WTC11 (cell line): Measurements from ENCODE around the gene XPO6. TPM values are rescaled to one million over a fixed set of nuclear protein-coding genes. Genes with fewer than 3 reads are reported as not detected.
A peak's percentile ranks its signal among the peaks of the same experiment; 100 is the strongest.

Source experiments
- ATAC-seq: fragments of 200-7000 bp; cut with Tn5 transposase; 2 replicates; pipeline ENCODE4 v1.10.0; 2021; ENCODE audit warnings: mild to moderate bottlenecking, moderate library complexity
- CTCF ChIA-PET: fragments of 300-600 bp; sonication (Branson Sonifier 250); formaldehyde crosslinking; loops from one replicate; lab custom pipeline; 2021; ENCODE audit warnings: antibody characterized with exemption; lab: Charles Lee
- POLR2A ChIA-PET: fragments of 350-600 bp; sonication (Branson Sonifier 250); formaldehyde crosslinking; loops from one replicate; lab custom pipeline; 2021; ENCODE audit warnings: antibody characterized with exemption; lab: Charles Lee
- DNase-seq: peaks from one replicate; pipeline ENCODE4 v3.0.0; 2021; ENCODE audit warnings: low spot score
- H3K27ac Mint-ChIP-seq: 2 replicates; pipeline ENCODE4 v1.8.0; 2021; ENCODE audit warnings: mixed read lengths
- H3K27me3 Mint-ChIP-seq: 2 replicates; pipeline ENCODE4 v1.8.0; 2021; ENCODE audit warnings: low read depth, mild to moderate bottlenecking, moderate library complexity, mixed read lengths
- H3K36me3 Mint-ChIP-seq: 2 replicates; pipeline ENCODE4 v1.8.0; 2021; ENCODE audit warnings: mixed read lengths
- H3K4me1 Mint-ChIP-seq: 2 replicates; pipeline ENCODE4 v1.8.0; 2022; ENCODE audit warnings: mixed read lengths
- H3K4me3 Mint-ChIP-seq: 2 replicates; pipeline ENCODE4 v1.8.0; 2021; ENCODE audit warnings: mild to moderate bottlenecking, moderate library complexity, mixed read lengths
- H3K9me3 Mint-ChIP-seq: 2 replicates; pipeline ENCODE4 v1.8.0; 2021; ENCODE audit warnings: mixed read lengths
- ATF3 ChIP-seq: sonication (generic); formaldehyde crosslinking; conservative IDR thresholded peaks from 2 replicates; pipeline ENCODE4 v1.8.1; 2022; ENCODE audit warnings: mild to moderate bottlenecking, missing genetic modification reagents
- ELF4 ChIP-seq: sonication (generic); formaldehyde crosslinking; IDR thresholded peaks from 2 replicates; pipeline ENCODE4 v1.8.1; 2022; ENCODE audit warnings: low read depth, mild to moderate bottlenecking, moderate library complexity, missing genetic modification reagents
- FOXP1 ChIP-seq: sonication (generic); formaldehyde crosslinking; IDR thresholded peaks from 2 replicates; pipeline ENCODE4 v1.8.0; 2022; ENCODE audit warnings: missing genetic modification reagents, mild to moderate bottlenecking, moderate library complexity, borderline replicate concordance
- GRHL2 ChIP-seq: fragments of 250-450 bp; sonication (Bioruptor Pico); IDR thresholded peaks from 2 replicates; pipeline ENCODE4 v1.8.0; 2022; ENCODE audit warnings: mild to moderate bottlenecking, moderate library complexity; ENCODE audit not compliant: insufficient replicate concordance, severe bottlenecking
- IRF1 ChIP-seq: sonication (generic); formaldehyde crosslinking; IDR thresholded peaks from 2 replicates; pipeline ENCODE4 v1.8.0; 2023; ENCODE audit warnings: missing genetic modification reagents
- MLX ChIP-seq: sonication (generic); formaldehyde crosslinking; IDR thresholded peaks from 2 replicates; pipeline ENCODE4 v1.8.1; 2023; ENCODE audit warnings: mild to moderate bottlenecking, missing genetic modification reagents, moderate library complexity
- NFATC4 ChIP-seq: fragments of 250-450 bp; sonication (Bioruptor Pico); IDR thresholded peaks from 2 replicates; pipeline ENCODE4 v1.9.0; 2021; ENCODE audit warnings: mild to moderate bottlenecking
- NR1H2 ChIP-seq: sonication (generic); formaldehyde crosslinking; IDR thresholded peaks from 2 replicates; pipeline ENCODE4 v1.9.0; 2021; ENCODE audit warnings: mild to moderate bottlenecking, moderate library complexity, missing genetic modification reagents
- PRDM15 ChIP-seq: sonication (generic); formaldehyde crosslinking; IDR thresholded peaks from 2 replicates; pipeline ENCODE4 v1.8.0; 2022; ENCODE audit warnings: missing genetic modification reagents
- RELA ChIP-seq: sonication (generic); formaldehyde crosslinking; IDR thresholded peaks from 2 replicates; pipeline ENCODE4 v1.8.1; 2022; ENCODE audit warnings: missing genetic modification reagents, mild to moderate bottlenecking, borderline replicate concordance
- RORB ChIP-seq: fragments of 250-450 bp; sonication (Bioruptor Pico); IDR thresholded peaks from 2 replicates; pipeline ENCODE4 v1.9.0; 2021; ENCODE audit warnings: mild to moderate bottlenecking
- SMAD3 ChIP-seq: sonication (generic); formaldehyde crosslinking; IDR thresholded peaks from 2 replicates; pipeline ENCODE4 v1.8.0; 2022; ENCODE audit warnings: missing genetic modification reagents, mild to moderate bottlenecking, borderline replicate concordance
- SP1 ChIP-seq: sonication (generic); formaldehyde crosslinking; conservative IDR thresholded peaks from 2 replicates; pipeline ENCODE4 v1.8.1; 2022; ENCODE audit warnings: missing genetic modification reagents
- TEAD1 ChIP-seq: sonication (generic); formaldehyde crosslinking; IDR thresholded peaks from 2 replicates; pipeline ENCODE4 v1.8.0; 2022; ENCODE audit warnings: mild to moderate bottlenecking, missing genetic modification reagents
- ZNF138 ChIP-seq: sonication (generic); formaldehyde crosslinking; conservative IDR thresholded peaks from 2 replicates; pipeline ENCODE4 v1.8.1; 2022; ENCODE audit warnings: mild to moderate bottlenecking, moderate library complexity, missing genetic modification reagents
- ZNF416 ChIP-seq: fragments of 250-450 bp; sonication (Bioruptor Pico); IDR thresholded peaks from 2 replicates; pipeline ENCODE4 v1.9.0; 2021; ENCODE audit warnings: mild to moderate bottlenecking, inconsistent platforms
- ZNF423 ChIP-seq: fragments of 250-450 bp; sonication (Bioruptor Pico); IDR thresholded peaks from 2 replicates; pipeline ENCODE4 v2.1.2; 2022; ENCODE audit warnings: mild to moderate bottlenecking, moderate library complexity
- total RNA-seq: library from RNA; stranded (reverse); gene quantifications from 3 replicates; pipeline ENCODE4 v1.2.3, GENCODE V29; 2021
- TF ChIP-seq, protein P1 (sequence below): sonication (generic); formaldehyde crosslinking; IDR thresholded peaks from 2 replicates; pipeline ENCODE4 v1.8.0; 2022; ENCODE audit warnings: mild to moderate bottlenecking, missing genetic modification reagents
- TF ChIP-seq, protein P2 (sequence below): fragments of 250-450 bp; sonication (Bioruptor Pico); IDR thresholded peaks from 2 replicates; pipeline ENCODE4 v1.9.0; 2021; ENCODE audit warnings: mild to moderate bottlenecking
- TF ChIP-seq, protein P3 (sequence below): sonication (generic); formaldehyde crosslinking; IDR thresholded peaks from 2 replicates; pipeline ENCODE4 v1.8.1; 2023; ENCODE audit warnings: mild to moderate bottlenecking, moderate library complexity, missing genetic modification reagents

XPO6 gene
- total RNA-seq, 1 experiment from 2014 or later = 160 TPM

DNA sequence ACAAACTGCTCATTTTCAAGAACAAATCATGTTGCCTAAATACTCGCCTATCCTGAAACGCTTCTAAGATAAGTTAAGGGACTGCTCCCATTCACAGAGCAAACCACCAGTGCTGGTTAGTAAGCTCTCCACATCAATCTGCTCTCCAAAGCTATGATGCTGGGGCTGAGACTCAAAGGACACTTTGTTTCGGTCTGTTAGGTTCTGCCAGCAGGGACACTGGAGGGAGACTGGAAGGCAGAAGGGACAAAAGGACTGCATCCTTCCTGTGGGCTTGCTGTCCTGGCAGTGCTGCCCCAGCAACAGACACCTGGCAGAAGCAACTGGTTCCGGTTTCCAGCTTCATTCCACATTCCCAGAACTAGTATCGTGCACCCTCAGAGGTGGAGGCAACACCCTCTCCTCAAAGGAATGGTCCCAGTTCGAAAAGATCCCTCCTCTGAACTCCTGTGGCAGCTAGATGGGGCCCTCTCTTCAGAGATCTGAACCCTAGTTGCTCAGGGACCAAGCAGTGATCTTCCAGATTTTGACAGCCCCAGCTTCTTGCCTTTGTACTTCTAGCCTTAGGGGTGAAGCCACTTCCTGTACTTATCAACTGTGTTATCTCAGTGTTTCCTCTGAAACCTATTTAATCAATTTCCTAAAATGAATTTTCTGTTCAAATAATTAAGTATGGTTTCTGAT, 74.9 kb downstream of the XPO6 start:
- Mint-ChIP-seq H3K27me3 (no peaks in the 10 kb centered on the region), H3K36me3 (peaks cover 56% of the 10 kb centered on the region), H3K4me1 (peaks cover 8% of the 10 kb centered on the region), H3K4me3 (no peak overlapping the region), H3K9me3 (no peaks in the 10 kb centered on the region), H3K27ac (peak overlapping the region; percentile 87)
- ChIA-PET POLR2A (no interaction called here), CTCF (interaction anchor here (0.9 kb wide), 1 partner anchor 76 kb away, joined by 3 read pairs; no protein-coding TSS in a partner anchor)
- ATAC-seq (no peak), DNase-seq (no peak)
- TF ChIP-seq RELA (no peak), IRF1 (CRISPR knock-in tag) (no peak)
- TF ChIP-seq, protein P1, sequence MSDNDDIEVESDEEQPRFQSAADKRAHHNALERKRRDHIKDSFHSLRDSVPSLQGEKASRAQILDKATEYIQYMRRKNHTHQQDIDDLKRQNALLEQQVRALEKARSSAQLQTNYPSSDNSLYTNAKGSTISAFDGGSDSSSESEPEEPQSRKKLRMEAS (CRISPR knock-in tag) = no peak

GRCh38 chr16:28133666-28134065, 78.1 kb downstream of the XPO6 start:
- H3K36me3 Mint-ChIP-seq = peaks cover 62% of the 10 kb centered on the region
- POLR2A ChIA-PET = no interaction called here
- CTCF ChIA-PET = interaction anchor here (0.9 to 1.0 kb wide), 3 partner anchors 42 to 435 kb away, joined by 3 read pairs; no protein-coding TSS in a partner anchor

More at GRCh38 chr16:28133666-28134065, 78.1 kb downstream of the XPO6 start:
- ATAC-seq = no peak
- peaks cover 10% of the 10 kb centered on the region for H3K4me1 Mint-ChIP-seq
- TF ChIP-seq ELF4 (CRISPR knock-in tag) = no peak
- TF ChIP-seq RORB (CRISPR knock-in tag) = no peak
- TF ChIP-seq TEAD1 (CRISPR knock-in tag) = no peak
- no peak for TF ChIP-seq NR1H2
- TF ChIP-seq ATF3 (CRISPR knock-in tag) = no peak
- TF ChIP-seq ZNF138 (CRISPR knock-in tag) = no peak
- TF ChIP-seq GRHL2 = no peak
- TF ChIP-seq, protein P2, sequence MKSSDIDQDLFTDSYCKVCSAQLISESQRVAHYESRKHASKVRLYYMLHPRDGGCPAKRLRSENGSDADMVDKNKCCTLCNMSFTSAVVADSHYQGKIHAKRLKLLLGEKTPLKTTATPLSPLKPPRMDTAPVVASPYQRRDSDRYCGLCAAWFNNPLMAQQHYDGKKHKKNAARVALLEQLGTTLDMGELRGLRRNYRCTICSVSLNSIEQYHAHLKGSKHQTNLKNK (CRISPR knock-in tag) = no peak
- no peak for TF ChIP-seq PRDM15 (CRISPR knock-in tag)
- no peak for TF ChIP-seq FOXP1
- TF ChIP-seq, protein P3, sequence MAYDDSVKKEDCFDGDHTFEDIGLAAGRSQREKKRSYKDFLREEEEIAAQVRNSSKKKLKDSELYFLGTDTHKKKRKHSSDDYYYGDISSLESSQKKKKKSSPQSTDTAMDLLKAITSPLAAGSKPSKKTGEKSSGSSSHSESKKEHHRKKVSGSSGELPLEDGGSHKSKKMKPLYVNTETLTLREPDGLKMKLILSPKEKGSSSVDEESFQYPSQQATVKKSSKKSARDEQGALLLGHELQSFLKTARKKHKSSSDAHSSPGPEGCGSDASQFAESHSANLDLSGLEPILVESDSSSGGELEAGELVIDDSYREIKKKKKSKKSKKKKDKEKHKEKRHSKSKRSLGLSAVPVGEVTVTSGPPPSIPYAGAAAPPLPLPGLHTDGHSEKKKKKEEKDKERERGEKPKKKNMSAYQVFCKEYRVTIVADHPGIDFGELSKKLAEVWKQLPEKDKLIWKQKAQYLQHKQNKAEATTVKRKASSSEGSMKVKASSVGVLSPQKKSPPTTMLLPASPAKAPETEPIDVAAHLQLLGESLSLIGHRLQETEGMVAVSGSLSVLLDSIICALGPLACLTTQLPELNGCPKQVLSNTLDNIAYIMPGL (CRISPR knock-in tag) = no peak
- TF ChIP-seq ZNF423 (CRISPR knock-in tag) = no peak
- no peak for TF ChIP-seq SMAD3 (CRISPR knock-in tag)
- TF ChIP-seq ZNF416 = no peak
- no peak for TF ChIP-seq SP1 (CRISPR knock-in tag)
- TF ChIP-seq NFATC4 (CRISPR knock-in tag) = no peak
- no peak for TF ChIP-seq IRF1 (CRISPR knock-in tag)
- TF ChIP-seq MLX (CRISPR knock-in tag) = no peak
- TF ChIP-seq, all 79 proteins: peak for 0
- H3K27ac Mint-ChIP-seq = no peak overlapping the region
- DNase-seq = no peak
- no peaks in the 10 kb centered on the region for H3K27me3 Mint-ChIP-seq
- H3K4me3 Mint-ChIP-seq = no peak overlapping the region
- H3K9me3 Mint-ChIP-seq = no peaks in the 10 kb centered on the region
